GM18873 (cell line): Measurements from ENCODE around the gene PAN3.
A peak's percentile ranks its signal among the peaks of the same experiment; 100 is the strongest.
"Not testable (repeated sequence)": the region's sequence is repeated elsewhere in the genome, so short reads cannot be mapped to it uniquely, and the experiment has no call there.

Experiments used
- ATAC-seq: cut with Tn5 transposase; IDR thresholded peaks from one replicate; pipeline ENCODE4 v1.9.1; 2021; ENCODE audit warnings: mild to moderate bottlenecking, moderate library complexity, moderate number of reproducible peaks; ENCODE audit not compliant: unreplicated experiment, low FRiP score

Gene PAN3

DNA sequence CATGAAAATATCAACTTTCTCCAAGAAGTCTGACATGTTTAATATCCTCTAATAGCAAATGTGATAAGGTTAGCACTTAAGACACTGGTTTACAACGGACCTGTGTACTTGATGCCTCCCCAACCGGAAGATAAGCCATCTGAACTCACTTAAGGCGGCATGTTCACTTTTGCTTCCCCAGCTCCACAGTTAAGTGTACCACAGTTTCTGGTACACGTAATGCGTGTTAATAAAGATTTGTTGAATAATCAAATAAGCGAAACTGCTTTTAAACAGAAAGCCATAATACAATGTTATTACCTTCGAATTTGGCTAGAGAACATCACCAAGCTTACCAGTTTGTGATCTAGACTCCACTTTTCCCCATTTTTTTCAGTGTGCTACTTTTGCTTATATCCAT is 1.4 kb upstream of the PAN3 start:
- no peak for ATAC-seq

DNA sequence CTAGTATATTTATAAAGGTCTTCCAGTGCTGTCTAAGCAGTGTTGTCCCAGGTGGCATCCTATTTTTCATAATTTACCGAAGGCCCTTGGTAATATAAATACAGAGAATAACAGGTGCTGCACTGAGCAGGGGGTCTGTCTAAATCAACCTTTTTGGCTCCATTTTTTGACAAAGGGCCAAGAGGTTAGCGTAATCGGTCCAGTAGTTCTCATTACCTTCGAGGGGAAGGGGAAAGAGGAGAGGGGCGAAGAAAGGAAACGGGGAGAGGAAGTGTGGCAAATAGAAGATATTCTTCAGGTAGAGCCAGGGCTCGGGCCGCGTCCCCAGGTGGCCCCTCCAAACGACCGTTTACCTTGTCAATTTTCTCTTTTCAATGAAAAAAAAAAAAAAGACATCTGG is 749 bp upstream of the PAN3 start:
- peak; percentile 14 for ATAC-seq

DNA sequence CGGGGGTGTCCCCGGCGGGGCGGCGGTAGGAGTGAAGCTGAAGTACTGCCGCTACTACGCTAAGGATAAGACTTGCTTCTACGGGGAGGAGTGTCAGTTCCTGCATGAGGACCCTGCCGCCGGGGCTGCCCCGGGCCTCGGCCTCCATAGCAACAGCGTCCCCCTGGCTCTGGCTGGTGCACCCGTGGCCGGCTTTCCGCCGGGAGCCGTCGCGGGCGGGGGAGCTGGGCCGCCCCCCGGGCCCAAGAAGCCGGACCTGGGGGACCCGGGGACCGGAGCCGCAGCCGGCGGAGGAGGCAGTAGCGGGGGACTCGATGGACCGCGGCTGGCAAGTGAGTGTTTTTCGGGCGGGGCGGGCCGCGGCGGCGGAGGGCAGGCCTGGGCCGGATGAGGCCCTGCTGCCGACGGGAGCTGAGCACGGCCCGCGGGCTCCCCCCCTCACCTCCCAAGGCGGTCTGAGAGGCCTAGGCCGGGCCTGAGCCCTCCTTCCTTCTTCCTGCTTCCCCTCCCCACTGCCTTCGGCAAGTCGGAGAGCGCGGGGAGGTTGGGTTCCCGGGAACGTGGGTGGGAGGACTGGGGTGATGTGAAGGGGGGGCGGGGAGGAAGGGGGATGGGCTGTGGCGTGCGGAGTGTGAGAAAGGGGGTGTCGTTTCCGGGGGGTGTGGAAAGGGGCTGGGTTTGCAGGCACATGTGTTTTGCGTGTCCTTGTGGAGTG is 568 bp downstream of the PAN3 start:
- ATAC-seq = peak; percentile 35

DNA sequence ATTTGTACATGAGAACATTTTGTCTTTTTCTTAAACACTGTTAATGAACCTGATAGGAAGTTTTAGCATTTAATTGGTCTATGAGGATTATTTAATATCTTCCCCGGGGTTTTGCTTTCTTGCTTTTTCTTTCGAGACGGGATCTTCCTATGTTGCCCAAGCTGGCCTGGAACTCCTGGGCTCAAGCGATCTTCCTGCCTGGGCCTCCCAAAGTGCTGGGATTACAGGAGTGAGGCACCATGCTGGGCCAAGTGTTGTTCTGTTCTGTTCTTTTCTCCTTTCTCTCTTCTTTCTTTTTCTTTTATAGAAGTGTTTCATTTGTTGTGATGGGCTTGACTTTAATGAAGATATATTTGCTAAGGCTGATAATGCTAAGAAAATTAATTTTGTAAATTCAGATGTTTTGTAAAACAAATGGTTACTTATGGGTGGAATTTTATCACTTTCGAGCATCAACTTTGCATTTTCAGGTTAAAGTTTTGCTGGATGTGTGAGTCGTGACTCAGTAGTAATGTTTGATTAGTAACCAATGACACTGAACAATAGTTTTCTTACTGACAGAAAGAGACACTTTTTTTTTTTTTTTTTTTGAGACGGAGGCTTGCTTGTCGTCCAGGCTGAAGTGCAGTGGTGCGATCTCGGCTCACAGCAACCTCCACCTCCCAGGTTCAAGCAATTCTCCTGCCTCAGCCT is 2.2 kb downstream of the PAN3 start:
- ATAC-seq = no peak

DNA sequence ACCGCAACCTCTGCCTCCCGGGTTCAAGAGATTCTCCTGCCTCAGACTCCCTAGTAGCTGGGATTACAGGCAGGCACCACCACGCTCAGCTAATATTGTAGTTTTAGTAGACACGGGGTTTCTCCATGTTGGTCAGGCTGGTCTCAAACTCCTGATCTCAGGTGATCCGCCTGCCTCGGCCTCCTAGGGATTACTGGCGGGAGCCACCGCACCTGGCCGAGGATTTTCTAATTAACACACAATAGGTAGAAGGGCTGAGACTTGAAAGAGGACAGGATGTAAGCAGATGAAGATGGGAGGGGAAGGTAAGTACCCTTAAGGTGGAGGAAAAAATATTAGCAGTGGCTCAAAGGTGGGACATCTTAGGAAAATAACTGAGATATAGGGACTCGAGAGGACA is 3.2 kb downstream of the PAN3 start:
- not testable (repeated sequence) for ATAC-seq

DNA sequence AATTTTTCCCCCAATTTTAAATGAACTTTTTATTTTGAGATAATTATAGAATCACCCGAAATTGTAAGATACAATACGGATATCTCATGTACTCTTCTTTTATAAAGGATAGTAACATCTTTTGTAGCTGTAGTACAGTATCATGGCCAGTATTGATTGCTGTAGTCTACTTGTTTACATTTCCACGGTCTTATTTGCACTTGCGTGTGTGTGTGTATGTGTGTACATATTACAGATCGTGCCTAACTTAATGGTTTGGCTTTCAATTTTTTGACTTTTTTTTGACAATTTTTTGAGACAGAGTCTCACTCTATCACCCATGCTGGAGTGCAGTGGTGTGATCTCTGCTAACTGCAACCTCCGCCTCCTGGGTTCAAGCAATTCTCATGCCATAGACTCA is 6.7 kb downstream of the PAN3 start:
- ATAC-seq = no peak

DNA sequence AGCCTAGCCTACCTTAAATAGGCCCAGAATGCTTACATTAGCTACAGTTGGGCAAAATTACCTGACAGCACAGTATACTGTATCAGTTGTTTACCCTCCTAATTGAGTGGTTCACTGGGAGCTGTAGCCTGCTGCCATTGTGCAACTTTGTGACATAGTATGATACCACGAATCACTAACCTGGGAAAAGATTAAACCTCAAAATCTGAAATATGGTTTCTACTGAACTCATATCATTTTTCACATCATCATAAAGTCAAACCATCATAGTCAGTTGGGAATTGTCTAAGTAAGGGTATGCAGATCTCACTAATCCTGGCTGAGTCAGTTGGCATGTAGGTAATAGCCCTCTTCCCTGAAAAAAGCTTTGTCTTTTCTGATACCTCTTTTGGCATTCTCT is 9.2 kb downstream of the PAN3 start:
- ATAC-seq = no peak

DNA sequence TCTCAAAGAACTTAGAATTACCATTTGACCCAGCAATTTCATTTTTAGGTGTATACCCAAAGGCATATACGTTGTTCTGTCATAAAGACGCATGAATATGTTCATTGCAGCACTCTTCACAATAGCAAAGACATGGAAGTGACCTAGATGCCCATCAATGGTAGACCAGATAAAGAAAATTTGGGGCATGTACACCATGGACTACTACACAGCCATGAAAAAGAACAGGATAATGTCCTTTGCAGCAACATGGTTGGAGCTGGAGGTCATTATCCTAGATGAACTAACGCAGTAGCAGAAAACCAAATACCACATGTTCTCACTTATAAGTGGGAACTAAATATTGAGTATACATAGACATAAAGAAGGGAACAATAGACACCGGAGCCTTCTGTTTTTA is 20.7 kb downstream of the PAN3 start:
- ATAC-seq = no peak

DNA sequence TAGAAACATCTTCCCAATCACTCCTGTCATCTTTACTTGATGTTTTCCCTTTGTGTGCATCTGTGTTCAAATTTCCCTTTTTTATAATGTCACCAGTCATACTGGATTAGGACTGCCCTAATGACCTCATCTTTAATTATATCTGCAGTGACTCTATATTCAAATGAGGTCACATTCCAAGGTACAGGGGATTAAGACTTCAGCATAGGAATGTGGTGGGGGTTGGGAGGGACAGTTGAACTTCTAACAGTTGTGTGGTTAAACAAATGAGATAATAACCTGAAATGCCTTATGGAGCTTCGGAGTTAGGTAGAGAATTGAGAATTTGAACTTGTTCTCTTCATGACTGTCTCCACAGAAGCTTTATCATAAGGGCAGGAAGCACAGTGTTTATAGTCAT is 23.0 kb downstream of the PAN3 start:
- ATAC-seq = no peak

DNA sequence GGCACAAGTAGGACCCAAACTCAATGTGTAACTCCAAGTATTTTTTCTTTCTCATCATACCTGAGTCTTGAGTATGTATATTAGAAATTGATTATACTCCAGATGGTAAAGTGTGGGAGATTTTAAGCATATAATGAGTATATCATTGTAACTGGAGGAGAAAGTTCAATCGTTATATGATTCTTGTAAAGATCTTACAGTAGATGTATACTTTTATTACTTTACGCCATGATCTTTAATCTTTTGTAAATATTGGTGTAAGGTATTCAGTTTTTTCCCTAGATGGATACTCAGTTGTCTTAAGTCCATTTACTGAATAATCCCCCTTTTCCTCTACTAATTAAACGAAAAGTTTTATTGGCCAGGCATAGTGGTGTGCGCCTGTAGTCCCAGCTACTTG is 25.2 kb downstream of the PAN3 start:
- no peak for ATAC-seq

DNA sequence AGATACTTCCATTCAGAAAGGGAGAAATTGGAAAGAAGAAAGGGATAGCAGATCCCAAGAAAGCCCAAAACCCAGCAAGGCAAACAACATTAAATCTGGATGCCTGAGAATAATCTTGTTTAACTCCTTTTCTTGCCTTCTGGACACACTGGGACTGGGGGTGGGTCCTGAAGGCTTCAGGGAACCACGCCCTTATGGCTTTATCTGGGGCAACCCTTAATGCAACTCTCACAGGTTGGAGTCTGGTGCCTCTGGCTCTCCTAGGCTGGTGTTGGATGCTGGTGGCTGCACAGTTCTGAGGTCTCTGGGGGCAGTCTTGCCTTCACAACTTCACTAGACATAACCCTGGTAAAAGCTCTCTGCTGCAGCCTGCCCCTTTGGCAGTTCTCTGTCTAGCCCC is 27.9 kb downstream of the PAN3 start:
- ATAC-seq = no peak

DNA sequence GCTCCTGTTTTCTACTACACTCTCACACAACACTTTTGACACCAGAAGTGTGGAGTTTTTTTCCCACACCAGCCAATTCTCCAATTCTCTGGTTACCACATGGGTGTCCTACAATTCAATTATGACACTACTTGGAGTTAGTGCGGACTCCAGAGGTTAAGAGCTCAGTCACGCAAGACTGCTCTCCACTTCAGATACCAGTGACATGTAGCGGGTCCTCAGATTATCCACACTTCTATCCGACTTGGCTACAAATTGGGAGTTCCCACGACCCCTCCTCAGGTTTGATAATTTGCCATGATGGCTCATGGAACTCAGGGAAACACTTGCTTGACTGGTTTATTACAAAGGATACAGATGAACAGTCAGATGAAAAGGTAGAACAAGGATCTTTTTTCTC is 32.9 kb downstream of the PAN3 start:
- no peak for ATAC-seq

DNA sequence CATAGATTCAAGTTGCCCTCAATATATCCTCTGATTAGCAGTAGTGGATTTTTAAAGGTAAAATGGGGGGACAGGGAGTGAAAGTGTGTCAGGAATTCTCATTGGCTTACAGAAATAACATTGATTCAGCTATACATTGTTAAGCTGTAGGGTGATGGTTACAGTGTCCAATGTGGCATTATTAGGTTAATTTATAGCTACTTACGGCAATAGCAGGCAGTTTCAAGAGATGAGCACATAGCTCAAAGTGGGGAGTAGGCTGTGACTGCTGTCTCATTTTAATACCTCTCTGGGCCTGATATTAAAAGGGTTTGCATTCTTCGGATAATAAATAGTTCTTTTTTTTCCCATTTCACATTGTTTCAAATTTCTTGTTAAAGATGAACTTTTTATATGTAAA is 34.6 kb downstream of the PAN3 start:
- no peak for ATAC-seq

DNA sequence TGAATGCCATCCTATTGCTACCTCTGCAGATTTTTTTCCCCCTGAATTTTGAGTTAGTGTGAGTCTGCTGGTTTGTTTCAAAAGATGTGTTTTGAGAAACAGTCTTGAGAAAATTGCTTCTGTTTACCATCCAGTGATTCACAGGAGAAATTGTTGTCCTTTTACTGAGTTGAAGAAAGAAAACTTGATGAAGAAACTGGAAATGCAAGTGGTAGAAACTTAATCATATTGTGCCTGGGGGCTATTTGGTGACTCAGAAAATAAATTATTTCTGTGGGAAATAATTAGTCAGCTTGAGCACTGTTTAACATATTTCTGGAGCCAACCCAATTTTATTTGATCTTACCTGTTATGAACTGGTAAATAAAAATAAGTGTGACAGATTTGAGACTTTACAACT is 35.4 kb downstream of the PAN3 start:
- ATAC-seq = no peak

DNA sequence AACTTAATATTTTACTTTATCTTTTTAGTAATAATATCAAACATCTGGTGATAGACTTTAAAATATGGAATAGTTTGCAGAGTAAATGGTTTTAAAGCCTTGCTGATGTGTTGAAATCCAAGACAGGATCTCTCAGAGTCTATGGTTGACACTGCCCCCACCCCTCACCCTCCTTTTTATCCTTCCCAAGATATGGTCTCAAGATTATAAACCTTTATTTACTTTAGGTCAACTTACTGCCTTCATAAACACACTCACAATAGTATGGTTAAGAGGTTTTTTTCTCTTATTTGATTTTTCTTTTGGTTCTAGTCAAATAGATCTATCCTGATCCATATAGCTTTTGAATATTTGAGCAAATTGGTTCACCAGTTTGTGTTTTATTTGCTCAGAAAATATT is 39.0 kb downstream of the PAN3 start:
- ATAC-seq = no peak

DNA sequence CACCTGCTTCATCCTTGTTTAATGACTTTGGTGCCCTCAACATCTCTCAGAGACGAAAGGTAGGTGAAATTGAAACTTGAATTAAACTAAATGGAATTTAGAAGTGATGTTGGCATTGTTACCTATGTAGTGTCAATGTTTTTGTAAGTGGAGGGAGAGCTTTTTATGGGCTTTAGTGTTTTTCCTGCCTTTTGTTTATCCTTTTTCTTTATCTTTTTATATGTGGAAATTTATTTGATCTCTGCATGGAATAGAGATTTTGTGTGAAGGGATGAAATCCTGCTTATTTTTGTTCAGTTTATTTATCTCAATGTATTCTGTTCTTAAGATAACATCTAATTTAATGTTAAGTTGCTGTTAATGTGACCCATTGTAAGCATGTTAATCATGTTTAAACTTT is 39.5 kb downstream of the PAN3 start:
- ATAC-seq = no peak

DNA sequence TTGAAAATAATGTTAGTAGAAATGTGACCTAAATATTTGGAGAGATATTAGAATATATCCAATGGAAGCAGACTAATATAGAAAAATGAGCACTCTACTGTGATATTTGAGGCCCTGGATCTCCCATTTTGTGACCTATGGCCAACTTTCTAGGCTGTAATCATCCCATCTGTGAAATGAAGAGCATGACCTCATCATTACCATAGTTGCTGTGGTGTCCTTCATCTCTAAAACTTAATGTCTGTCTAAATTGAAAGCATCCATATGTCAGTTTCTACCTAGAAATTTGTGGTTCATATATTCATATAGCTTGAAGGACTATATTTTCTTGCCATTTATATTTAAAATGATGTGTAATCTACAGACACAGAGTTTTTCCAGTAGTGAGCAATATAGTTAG is 41.6 kb downstream of the PAN3 start:
- ATAC-seq = no peak

DNA sequence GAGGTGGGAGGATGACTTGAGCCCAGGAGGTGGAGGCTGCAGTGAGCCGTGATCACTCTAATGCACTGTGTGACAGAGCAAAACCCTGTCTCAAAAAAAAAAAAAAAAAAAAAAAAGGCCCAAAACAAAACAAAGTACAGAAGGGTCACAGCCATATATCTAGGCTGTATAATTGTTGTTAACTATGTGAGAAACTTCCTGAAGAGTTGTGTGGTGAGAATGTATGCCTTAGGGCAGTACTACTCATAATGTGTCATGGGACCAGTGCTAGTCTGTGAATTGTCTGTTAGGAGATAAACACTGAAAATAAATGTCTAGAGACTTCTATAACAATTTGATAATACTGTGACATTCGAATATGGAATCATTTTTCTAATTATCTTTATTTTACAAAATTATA is 43.1 kb downstream of the PAN3 start:
- ATAC-seq = no peak

DNA sequence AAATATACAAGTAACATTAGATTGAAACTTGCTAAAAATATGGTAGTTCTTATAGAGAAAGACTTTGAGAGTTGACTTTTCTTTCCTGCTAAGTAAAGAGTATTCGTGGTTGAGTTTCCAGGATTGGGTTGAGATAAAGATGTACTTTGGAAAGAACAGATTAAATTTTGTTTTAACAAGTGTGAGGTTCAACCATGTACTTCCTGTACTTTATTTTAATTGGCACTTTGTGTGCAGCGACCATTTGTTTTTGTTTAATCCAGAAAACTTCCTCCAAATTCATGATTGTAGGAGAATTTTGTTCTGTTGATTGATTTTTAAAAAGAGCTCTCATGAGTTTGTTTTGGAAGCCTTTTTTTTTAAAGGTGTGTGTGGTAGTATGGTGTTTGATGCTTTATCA is 46.9 kb downstream of the PAN3 start:
- ATAC-seq = no peak

DNA sequence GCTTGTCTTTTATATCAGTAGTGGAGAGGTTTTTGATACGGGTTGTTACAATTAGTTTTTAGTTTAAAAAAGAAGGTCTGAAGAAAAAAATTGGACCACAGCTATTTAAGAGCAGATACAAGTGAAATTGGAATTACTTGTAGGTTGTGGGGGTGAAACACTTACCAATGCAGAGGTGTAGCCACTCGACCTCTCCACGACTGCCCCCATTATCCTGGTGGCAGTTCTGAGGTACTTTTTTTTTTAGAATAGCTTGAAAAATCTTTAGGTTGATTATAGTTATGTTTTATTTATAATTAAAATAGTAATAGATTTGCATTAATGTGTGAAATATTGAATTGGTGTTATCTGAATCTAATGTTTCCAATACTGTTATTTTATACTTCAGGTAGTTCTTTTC is 60.7 kb downstream of the PAN3 start:
- ATAC-seq = no peak

DNA sequence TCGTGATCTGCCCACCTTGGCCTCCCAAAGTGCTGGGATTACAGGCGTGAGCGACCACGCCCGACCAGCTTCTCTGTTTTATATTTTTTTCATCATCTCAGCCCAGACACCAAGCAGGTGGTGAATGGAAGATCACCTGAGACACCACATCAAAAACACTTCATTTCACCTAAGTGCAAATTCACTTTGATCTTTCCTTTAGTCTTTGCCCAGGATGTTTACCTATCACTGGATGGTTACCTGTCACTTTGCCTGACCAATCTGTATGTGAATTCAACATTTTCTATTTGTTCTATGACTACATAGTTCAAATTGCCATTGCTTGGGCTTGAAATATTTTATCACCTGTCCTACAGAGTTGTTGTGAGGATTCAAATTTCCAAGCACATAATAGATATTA is 65.7 kb downstream of the PAN3 start:
- no peak for ATAC-seq

DNA sequence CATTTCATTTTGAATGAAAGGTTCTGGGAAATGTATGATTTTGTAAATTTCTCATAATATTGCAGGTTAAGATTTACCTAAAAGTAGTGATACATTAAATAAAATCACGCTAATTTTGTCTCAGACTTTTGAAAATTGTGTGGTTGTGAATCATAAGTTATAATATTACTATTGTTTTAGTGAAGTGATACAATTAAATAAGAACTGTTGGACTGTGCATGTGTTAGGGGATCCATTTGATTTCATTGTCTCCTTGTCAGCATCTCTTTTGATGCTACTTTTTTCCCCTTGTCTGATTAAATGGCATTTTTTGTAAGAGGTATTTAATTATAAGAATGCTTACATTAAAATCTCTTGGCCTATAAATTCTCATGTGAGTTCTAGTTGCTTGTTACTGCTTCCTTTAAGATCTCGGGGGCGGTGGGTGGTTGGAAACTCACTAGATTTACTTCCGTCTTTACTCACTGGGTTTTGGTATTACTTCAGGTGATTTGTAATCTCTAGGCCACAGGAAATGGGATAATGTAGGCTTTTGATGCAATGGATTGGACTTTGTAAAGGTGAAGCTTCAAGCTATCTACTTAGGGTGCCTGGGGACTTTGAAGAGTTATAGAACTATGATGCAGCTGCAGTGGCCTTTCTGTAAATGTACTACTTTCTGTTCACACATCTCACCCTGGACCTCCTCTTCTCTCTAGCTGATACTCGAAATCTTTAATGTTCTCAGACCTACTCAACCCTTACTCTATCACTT is 66.5 kb downstream of the PAN3 start:
- no peak for ATAC-seq
